Kidney (tissue), 14 donors: ENCODE results near the gene OR2M4. TPM values are rescaled to one million over a fixed set of nuclear protein-coding genes. Genes with fewer than 3 reads are reported as not detected.
"Not testable (repeated sequence)": the region's sequence is repeated elsewhere in the genome, so short reads cannot be mapped to it uniquely, and the experiment has no call there.

Experiments used
- DNase-seq, 5 donors: peaks; one replicate each; pipeline ENCODE4 v3.0.0-alpha.2; 2013 to 2020
- FAIRE-seq: peaks from 2 replicates; lab custom pipeline; 2012; peaks lifted over from hg19 to GRCh38; lab: Jason Lieb, UNC
- H3K27ac ChIP-seq, 2 donors: one replicate each; pipeline ENCODE4 v1.7.0; 2013; ENCODE audit warnings: low read depth in 2 of 2, low read length in 2 of 2, inconsistent platforms in 1 of 2
- H3K27me3 ChIP-seq: one replicate; pipeline ENCODE4 v1.7.1; 2013; ENCODE audit warnings: low read length, inconsistent platforms; ENCODE audit not compliant: control insufficient read depth, insufficient read depth
- H3K36me3 ChIP-seq, 3 donors: one replicate each; pipeline versions ENCODE4 v1.7.0 to v1.7.1; 2013; ENCODE audit warnings: low read length in 3 of 3, control low read depth in 1 of 3, inconsistent platforms in 1 of 3; ENCODE audit not compliant: insufficient read depth in 3 of 3, control insufficient read depth in 2 of 3
- H3K4me1 ChIP-seq, 3 donors: one replicate each; pipeline versions ENCODE4 v1.7.0 to v1.7.1; 2013; ENCODE audit warnings: low read length in 3 of 3, inconsistent platforms in 1 of 3, low read depth in 1 of 3; ENCODE audit not compliant: control insufficient read depth in 2 of 3, insufficient read depth in 2 of 3
- H3K4me3 ChIP-seq, 3 donors: one replicate each; pipeline versions ENCODE4 v1.7.0 to v1.8.1; 2013; ENCODE audit warnings: low read length in 3 of 3, control low read depth in 1 of 3, inconsistent platforms in 1 of 3
- H3K9ac ChIP-seq, 3 donors: one replicate each; pipeline versions ENCODE4 v1.7.0 to v1.7.1; 2013; ENCODE audit warnings: low read length in 3 of 3, control low read depth in 1 of 3, inconsistent platforms in 1 of 3
- H3K9me3 ChIP-seq, 3 donors: one replicate each; pipeline versions ENCODE4 v1.7.0 to v1.7.1; 2013; ENCODE audit warnings: low read length in 3 of 3, control low read depth in 1 of 3, inconsistent platforms in 1 of 3; ENCODE audit not compliant: control insufficient read depth in 2 of 3, insufficient read depth in 1 of 3
- CTCF ChIP-seq: IDR thresholded peaks from 3 replicates; pipeline ENCODE4 v1.5.1; 2012; ENCODE audit warnings: mild to moderate bottlenecking, moderate library complexity, borderline replicate concordance; ENCODE audit not compliant: insufficient read depth; ENCODE audit errors: extremely low read depth
- intact Hi-C: fragments of 100-400 bp; cut with DNase I; formaldehyde crosslinking; loops from one replicate; pipeline ENCODE4 v1.11.1; 2022
- polyA plus RNA-seq: library from polyadenylated mRNA; stranded (reverse); fragments of 350-450 nt; fragmentation: Illumina TruSeq; extraction: RNeasy Lipid Tissue Mini Kit (QIAGEN cat#74804); gene quantifications from one replicate; pipeline ENCODE4 v1.2.3, GENCODE V29; 2014; ENCODE audit warnings: low read depth, low replicate concordance; ENCODE audit not compliant: insufficient read depth
- total RNA-seq: library from RNA; stranded (reverse); fragmentation: NEBNext Ultra II Directional; extraction: Animal tissue kit (Norgen Biotek cat#: 25700); gene quantifications from one replicate; pipeline ENCODE4 v1.2.1, GENCODE V29; 2021
- donor health status: control.
- donor health status: control.
- donor health status: control.
- donor health status: control.
- donor health status: control.
- donor health status: DM: yes; HTN: yes; CAD: no.
- donor health status: Normal renal cell carcinoma (clear cell type).

Gene OR2M4
- total and polyA plus RNA-seq, 2 donors from 2014 or later = not detected

GRCh38 chr1:248268178-248268577 lies 37.0 kb downstream of the OR2M4 start:
- no peak for TF ChIP-seq CTCF
- Histone ChIP-seq H3K27me3 (no peaks in the 10 kb centered on the region), H3K27ac (no peak overlapping the region), H3K9me3 (no peaks in the 10 kb centered on the region), H3K4me1 (no peaks in the 10 kb centered on the region), H3K9ac (no peak overlapping the region), H3K4me3 (no peak overlapping the region), H3K36me3 (no peaks in the 10 kb centered on the region)
- FAIRE-seq = no peak
- intact Hi-C loops = no loop called here
- no peak for DNase-seq

- DNase-seq, H3K4me3 ChIP-seq, H3K27ac ChIP-seq, intact Hi-C loops, H3K9ac ChIP-seq, H3K4me1 ChIP-seq, H3K27me3 ChIP-seq, H3K9me3 ChIP-seq, H3K36me3 ChIP-seq, FAIRE-seq: not testable (repeated sequence)
Observed at GRCh38 chr1:248273225-248273624, 42.0 kb downstream of the OR2M4 start.

- DNase-seq = no peak
- Histone ChIP-seq H3K4me3 (no peak within 1 kb of the TSS), H3K27me3 (no peaks in the 10 kb centered on the region), H3K36me3 (no peaks in the 10 kb centered on the region), H3K4me1 (no peaks in the 10 kb centered on the region), H3K9ac (no peak within 1 kb of the TSS), H3K27ac (no peak within 1 kb of the TSS), H3K9me3 (no peaks in the 10 kb centered on the region)
- no peak for TF ChIP-seq CTCF
- no peak for FAIRE-seq
- intact Hi-C loops = no loop called here
Observed at GRCh38 chr1:248277876-248278275, 46.7 kb downstream of the OR2M4 start, which contains the start of gene OR2T33. Gene OR2T33, minus strand, starts transcription at chr1:248277976. Its CDS starts 4,162 bp downstream, at chr1:248273814.

GRCh38 chr1:248288391-248288790 lies 57.2 kb downstream of the OR2M4 start:
- FAIRE-seq (no peak), DNase-seq (no peak)
- Histone ChIP-seq H3K27me3 (no peaks in the 10 kb centered on the region), H3K4me1 (no peaks in the 10 kb centered on the region), H3K4me3 (no peak overlapping the region), H3K9ac (no peak overlapping the region), H3K36me3 (no peaks in the 10 kb centered on the region), H3K27ac (no peak overlapping the region), H3K9me3 (no peaks in the 10 kb centered on the region)
- no peak for TF ChIP-seq CTCF
- intact Hi-C loops = no loop called here

Other genes with a start within 250 kb of the OR2M4 start
- not detected for gene OR2L5, start 217.8 kb upstream of the OR2M4 start, total RNA-seq
- gene OR2L5, start 217.8 kb upstream of the OR2M4 start, polyA plus RNA-seq = not detected
- 0.09 TPM for gene OR2L2, start 201.3 kb upstream of the OR2M4 start, total RNA-seq
- not detected for gene OR2L2, start 201.3 kb upstream of the OR2M4 start, polyA plus RNA-seq
- not detected for gene OR2L3, start 184.6 kb upstream of the OR2M4 start, total RNA-seq
- gene OR2L3, start 184.6 kb upstream of the OR2M4 start, polyA plus RNA-seq = not detected
- gene OR2L13, start 136.2 kb upstream of the OR2M4 start, total RNA-seq = not detected
- gene OR2L13, start 136.2 kb upstream of the OR2M4 start, polyA plus RNA-seq = not detected
- gene OR2M5, start 86.3 kb upstream of the OR2M4 start, total RNA-seq = not detected
- gene OR2M5, start 86.3 kb upstream of the OR2M4 start, polyA plus RNA-seq = not detected
- gene OR2M2, start 56.6 kb upstream of the OR2M4 start, total RNA-seq = not detected
- not detected for gene OR2M2, start 56.6 kb upstream of the OR2M4 start, polyA plus RNA-seq
- gene OR2M3, start 34.2 kb upstream of the OR2M4 start, total RNA-seq = not detected
- gene OR2M3, start 34.2 kb upstream of the OR2M4 start, polyA plus RNA-seq = not detected
- not detected for gene OR2T33, start 46.6 kb downstream of the OR2M4 start, total RNA-seq
- gene OR2T33, start 46.6 kb downstream of the OR2M4 start, polyA plus RNA-seq = not detected
- gene OR2T12, start 72.0 kb downstream of the OR2M4 start, total RNA-seq = not detected
- not detected for gene OR2T12, start 72.0 kb downstream of the OR2M4 start, polyA plus RNA-seq
- not detected for gene OR2M7, start 93.2 kb downstream of the OR2M4 start, total RNA-seq
- not detected for gene OR2M7, start 93.2 kb downstream of the OR2M4 start, polyA plus RNA-seq
- not detected for gene OR14C36, start 117.4 kb downstream of the OR2M4 start, total RNA-seq
- gene OR14C36, start 117.4 kb downstream of the OR2M4 start, polyA plus RNA-seq = not detected
- gene OR2T4, start 130.2 kb downstream of the OR2M4 start, total RNA-seq = not detected
- gene OR2T4, start 130.2 kb downstream of the OR2M4 start, polyA plus RNA-seq = not detected
- gene OR2T6, start 144.3 kb downstream of the OR2M4 start, total RNA-seq = not detected
- gene OR2T6, start 144.3 kb downstream of the OR2M4 start, polyA plus RNA-seq = not detected
- not detected for gene OR2T1, start 171.6 kb downstream of the OR2M4 start, total RNA-seq
- not detected for gene OR2T1, start 171.6 kb downstream of the OR2M4 start, polyA plus RNA-seq
- 0.28 TPM for gene OR2T2, start 214.2 kb downstream of the OR2M4 start, total RNA-seq
- gene OR2T2, start 214.2 kb downstream of the OR2M4 start, polyA plus RNA-seq = not detected
- not detected for gene OR2T3, start 241.9 kb downstream of the OR2M4 start, total RNA-seq
- not detected for gene OR2T3, start 241.9 kb downstream of the OR2M4 start, polyA plus RNA-seq